ENCODE measurements around the gene CCDC170. TPM values are rescaled to one million over a fixed set of nuclear protein-coding genes. Genes with fewer than 3 reads are reported as not detected.
A peak's percentile ranks its signal among the peaks of the same experiment; 100 is the strongest.

The CCDC170 gene
- total and polyA plus RNA-seq, 9 of the 15 experiments (the other 6 are each of a cell fraction or from before 2014, with no cell fraction given), result 0.01 to 0.18 (median 0.05) TPM; not detected in 6

DNA sequence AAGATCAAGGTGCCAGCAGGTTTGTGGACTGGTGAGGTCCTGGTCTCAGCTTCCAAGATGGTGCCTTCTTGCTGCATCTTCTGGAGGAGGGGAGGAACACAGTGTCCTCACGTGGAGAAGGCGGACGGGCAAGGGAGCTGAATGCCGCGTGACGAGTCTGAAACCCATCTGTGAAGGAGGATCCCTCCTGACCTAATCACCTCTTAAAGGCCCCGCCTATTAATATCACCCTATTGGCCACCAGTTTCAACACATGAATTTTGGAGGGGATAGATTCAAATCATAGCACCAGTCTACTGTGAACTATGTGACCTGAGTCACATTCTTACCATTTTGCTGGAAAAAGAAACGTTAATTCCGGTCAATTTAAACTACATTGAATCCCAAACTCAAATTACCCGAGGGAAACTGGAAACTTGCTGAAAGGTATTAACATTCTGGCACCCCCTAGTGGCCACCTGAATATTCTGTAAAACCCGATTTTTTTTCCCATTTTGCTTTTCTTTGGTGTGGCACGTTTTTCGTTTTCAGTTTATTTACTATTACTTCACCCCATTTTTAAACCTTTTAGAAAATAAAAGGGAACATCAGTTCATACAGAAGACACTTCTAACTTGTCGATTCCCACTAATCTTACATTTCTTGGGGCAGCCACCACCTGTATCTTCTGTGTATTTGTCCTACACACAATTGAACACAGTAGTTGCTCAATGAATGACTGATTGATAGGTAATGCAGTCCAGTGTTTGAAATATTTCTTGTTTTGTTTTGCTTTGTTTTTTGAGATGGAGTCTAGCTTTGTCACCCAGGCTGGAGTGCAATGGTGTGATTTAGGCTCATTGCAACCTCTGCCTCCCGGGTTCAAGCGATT is 17.9 kb upstream of the CCDC170 start (continued):
- TF ChIP-seq ZNF445 (CRISPR knock-in tag; IDR thresholded peaks at IDR 0.05; ENCODE audit: low read depth) (no peak), HDAC3 (IDR thresholded peaks at IDR 0.05; ENCODE audit: borderline replicate concordance, partially characterized antibody) (no peak), ZNF561 (CRISPR knock-in tag; conservative IDR thresholded peaks at IDR 0.05) (no peak), HMGXB4 (CRISPR knock-in tag; IDR thresholded peaks at IDR 0.05) (no peak), MAZ (CRISPR knock-in tag; conservative IDR thresholded peaks at IDR 0.05 in 1 of 2, IDR thresholded peaks at IDR 0.05 in 1 of 2) (peak in 1 of 2 experiments; percentile 28; a peak in 1 of 4 replicates), U2AF1 (optimal IDR thresholded peaks at IDR 0.05; ENCODE audit: low read depth, low read length) (no peak), MYC (IDR thresholded peaks at IDR 0.05; ENCODE audit: low read depth, low read length) (peak; percentile 48; the same call in 1 of the 2 replicates), MYC (CRISPR knock-in tag; IDR thresholded peaks at IDR 0.05; ENCODE audit: borderline replicate concordance, low read depth) (no peak), HNRNPL (IDR thresholded peaks at IDR 0.05; ENCODE audit: low read depth, low read length) (no peak), IRF1 (CRISPR knock-in tag; IDR thresholded peaks at IDR 0.05; ENCODE audit: borderline replicate concordance) (no peak), POLR2A (conservative IDR thresholded peaks at IDR 0.05) (no peak), ZNF75A (CRISPR knock-in tag; IDR thresholded peaks at IDR 0.05) (no peak)
- TF ChIP-seq, protein P1, sequence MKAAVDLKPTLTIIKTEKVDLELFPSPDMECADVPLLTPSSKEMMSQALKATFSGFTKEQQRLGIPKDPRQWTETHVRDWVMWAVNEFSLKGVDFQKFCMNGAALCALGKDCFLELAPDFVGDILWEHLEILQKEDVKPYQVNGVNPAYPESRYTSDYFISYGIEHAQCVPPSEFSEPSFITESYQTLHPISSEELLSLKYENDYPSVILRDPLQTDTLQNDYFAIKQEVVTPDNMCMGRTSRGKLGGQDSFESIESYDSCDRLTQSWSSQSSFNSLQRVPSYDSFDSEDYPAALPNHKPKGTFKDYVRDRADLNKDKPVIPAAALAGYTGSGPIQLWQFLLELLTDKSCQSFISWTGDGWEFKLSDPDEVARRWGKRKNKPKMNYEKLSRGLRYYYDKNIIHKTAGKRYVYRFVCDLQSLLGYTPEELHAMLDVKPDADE (conservative IDR thresholded peaks at IDR 0.05; ENCODE audit: control insufficient read depth, low read depth, low read length), result no peak
- TF ChIP-seq, protein P2, sequence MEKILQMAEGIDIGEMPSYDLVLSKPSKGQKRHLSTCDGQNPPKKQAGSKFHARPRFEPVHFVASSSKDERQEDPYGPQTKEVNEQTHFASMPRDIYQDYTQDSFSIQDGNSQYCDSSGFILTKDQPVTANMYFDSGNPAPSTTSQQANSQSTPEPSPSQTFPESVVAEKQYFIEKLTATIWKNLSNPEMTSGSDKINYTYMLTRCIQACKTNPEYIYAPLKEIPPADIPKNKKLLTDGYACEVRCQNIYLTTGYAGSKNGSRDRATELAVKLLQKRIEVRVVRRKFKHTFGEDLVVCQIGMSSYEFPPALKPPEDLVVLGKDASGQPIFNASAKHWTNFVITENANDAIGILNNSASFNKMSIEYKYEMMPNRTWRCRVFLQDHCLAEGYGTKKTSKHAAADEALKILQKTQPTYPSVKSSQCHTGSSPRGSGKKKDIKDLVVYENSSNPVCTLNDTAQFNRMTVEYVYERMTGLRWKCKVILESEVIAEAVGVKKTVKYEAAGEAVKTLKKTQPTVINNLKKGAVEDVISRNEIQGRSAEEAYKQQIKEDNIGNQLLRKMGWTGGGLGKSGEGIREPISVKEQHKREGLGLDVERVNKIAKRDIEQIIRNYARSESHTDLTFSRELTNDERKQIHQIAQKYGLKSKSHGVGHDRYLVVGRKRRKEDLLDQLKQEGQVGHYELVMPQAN (IDR thresholded peaks at IDR 0.05; ENCODE audit: borderline replicate concordance), result no peak
- TF ChIP-seq, protein P3, sequence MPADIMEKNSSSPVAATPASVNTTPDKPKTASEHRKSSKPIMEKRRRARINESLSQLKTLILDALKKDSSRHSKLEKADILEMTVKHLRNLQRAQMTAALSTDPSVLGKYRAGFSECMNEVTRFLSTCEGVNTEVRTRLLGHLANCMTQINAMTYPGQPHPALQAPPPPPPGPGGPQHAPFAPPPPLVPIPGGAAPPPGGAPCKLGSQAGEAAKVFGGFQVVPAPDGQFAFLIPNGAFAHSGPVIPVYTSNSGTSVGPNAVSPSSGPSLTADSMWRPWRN (IDR thresholded peaks at IDR 0.05; ENCODE audit: low read depth), result no peak
- TF ChIP-seq, protein P4, sequence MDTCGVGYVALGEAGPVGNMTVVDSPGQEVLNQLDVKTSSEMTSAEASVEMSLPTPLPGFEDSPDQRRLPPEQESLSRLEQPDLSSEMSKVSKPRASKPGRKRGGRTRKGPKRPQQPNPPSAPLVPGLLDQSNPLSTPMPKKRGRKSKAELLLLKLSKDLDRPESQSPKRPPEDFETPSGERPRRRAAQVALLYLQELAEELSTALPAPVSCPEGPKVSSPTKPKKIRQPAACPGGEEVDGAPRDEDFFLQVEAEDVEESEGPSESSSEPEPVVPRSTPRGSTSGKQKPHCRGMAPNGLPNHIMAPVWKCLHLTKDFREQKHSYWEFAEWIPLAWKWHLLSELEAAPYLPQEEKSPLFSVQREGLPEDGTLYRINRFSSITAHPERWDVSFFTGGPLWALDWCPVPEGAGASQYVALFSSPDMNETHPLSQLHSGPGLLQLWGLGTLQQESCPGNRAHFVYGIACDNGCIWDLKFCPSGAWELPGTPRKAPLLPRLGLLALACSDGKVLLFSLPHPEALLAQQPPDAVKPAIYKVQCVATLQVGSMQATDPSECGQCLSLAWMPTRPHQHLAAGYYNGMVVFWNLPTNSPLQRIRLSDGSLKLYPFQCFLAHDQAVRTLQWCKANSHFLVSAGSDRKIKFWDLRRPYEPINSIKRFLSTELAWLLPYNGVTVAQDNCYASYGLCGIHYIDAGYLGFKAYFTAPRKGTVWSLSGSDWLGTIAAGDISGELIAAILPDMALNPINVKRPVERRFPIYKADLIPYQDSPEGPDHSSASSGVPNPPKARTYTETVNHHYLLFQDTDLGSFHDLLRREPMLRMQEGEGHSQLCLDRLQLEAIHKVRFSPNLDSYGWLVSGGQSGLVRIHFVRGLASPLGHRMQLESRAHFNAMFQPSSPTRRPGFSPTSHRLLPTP (IDR thresholded peaks at IDR 0.05; ENCODE audit: borderline replicate concordance, extremely low read depth, insufficient read length), result no peak
